Panc1 (cell line): ENCODE data around the gene ADAR.

Experiments
- POLR2AphosphoS5 ChIP-seq: IDR thresholded peaks from 2 replicates; pipeline ENCODE4 v1.6.1; 2012; ENCODE audit warnings: mild to moderate bottlenecking, low read depth, low read length, moderate library complexity
- SIN3A ChIP-seq: IDR thresholded peaks from 2 replicates; pipeline ENCODE4 v1.6.1; 2012; ENCODE audit warnings: low read depth, mild to moderate bottlenecking, low read length, moderate library complexity, borderline replicate concordance; ENCODE audit not compliant: insufficient read depth
- TF ChIP-seq, protein P1 (sequence below): fragments of 450-650 bp; IDR thresholded peaks from 2 replicates; pipeline ENCODE4 v1.5.1; 2017; ENCODE audit warnings: mild to moderate bottlenecking
- TF ChIP-seq, protein P2 (sequence below), 2 experiments: IDR thresholded peaks; 2 replicates each; pipeline ENCODE4 v1.6.1; 2011 to 2012; ENCODE audit warnings: low read depth in 2 of 2, control low read depth in 1 of 2, low read length in 1 of 2, mild to moderate bottlenecking in 1 of 2, moderate library complexity in 1 of 2; ENCODE audit not compliant: insufficient read depth in 1 of 2

DNA sequence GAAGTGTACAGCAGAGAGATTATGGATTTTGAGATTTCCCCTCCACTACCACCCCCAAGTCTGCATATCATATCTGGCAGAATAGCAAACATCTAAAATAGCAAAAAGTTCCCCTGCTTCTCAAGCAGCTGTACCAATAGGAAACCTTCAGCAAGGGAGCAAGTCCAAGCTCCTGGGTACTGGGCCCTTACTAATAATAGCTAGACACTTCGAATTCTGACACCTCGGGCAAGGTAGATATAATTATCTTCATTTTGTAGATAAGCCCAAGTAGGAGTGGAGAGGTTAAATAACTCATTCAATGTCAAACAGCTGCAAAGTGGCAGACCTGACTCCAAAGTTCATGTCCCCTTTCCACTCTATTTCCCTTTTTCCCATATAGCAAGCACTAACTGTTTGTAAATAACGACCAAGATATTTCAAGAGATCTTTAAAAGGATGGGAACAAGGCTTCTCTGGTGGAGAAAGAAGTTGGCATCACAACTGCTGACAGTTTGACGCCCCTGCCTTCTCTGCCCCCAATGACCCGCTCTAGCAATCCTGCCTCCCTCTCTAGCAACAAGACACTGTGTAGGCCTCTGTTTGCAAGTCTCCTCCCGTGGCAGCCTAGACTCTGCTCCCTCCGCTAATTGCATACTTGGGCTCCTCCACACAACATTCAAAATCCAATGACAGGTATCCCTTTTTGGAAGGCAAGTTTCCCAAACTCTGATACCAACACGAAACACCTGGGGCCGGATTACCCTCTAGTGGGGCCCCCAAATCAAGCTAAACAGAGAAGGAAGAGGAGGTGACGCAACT lies 18.7 kb upstream of the ADAR start:
- TF ChIP-seq, protein P1, sequence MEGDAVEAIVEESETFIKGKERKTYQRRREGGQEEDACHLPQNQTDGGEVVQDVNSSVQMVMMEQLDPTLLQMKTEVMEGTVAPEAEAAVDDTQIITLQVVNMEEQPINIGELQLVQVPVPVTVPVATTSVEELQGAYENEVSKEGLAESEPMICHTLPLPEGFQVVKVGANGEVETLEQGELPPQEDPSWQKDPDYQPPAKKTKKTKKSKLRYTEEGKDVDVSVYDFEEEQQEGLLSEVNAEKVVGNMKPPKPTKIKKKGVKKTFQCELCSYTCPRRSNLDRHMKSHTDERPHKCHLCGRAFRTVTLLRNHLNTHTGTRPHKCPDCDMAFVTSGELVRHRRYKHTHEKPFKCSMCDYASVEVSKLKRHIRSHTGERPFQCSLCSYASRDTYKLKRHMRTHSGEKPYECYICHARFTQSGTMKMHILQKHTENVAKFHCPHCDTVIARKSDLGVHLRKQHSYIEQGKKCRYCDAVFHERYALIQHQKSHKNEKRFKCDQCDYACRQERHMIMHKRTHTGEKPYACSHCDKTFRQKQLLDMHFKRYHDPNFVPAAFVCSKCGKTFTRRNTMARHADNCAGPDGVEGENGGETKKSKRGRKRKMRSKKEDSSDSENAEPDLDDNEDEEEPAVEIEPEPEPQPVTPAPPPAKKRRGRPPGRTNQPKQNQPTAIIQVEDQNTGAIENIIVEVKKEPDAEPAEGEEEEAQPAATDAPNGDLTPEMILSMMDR = no peak
- TF ChIP-seq POLR2AphosphoS5 (no peak), SIN3A (no peak)
- TF ChIP-seq, protein P2, sequence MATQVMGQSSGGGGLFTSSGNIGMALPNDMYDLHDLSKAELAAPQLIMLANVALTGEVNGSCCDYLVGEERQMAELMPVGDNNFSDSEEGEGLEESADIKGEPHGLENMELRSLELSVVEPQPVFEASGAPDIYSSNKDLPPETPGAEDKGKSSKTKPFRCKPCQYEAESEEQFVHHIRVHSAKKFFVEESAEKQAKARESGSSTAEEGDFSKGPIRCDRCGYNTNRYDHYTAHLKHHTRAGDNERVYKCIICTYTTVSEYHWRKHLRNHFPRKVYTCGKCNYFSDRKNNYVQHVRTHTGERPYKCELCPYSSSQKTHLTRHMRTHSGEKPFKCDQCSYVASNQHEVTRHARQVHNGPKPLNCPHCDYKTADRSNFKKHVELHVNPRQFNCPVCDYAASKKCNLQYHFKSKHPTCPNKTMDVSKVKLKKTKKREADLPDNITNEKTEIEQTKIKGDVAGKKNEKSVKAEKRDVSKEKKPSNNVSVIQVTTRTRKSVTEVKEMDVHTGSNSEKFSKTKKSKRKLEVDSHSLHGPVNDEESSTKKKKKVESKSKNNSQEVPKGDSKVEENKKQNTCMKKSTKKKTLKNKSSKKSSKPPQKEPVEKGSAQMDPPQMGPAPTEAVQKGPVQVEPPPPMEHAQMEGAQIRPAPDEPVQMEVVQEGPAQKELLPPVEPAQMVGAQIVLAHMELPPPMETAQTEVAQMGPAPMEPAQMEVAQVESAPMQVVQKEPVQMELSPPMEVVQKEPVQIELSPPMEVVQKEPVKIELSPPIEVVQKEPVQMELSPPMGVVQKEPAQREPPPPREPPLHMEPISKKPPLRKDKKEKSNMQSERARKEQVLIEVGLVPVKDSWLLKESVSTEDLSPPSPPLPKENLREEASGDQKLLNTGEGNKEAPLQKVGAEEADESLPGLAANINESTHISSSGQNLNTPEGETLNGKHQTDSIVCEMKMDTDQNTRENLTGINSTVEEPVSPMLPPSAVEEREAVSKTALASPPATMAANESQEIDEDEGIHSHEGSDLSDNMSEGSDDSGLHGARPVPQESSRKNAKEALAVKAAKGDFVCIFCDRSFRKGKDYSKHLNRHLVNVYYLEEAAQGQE (IDR thresholded peaks at IDR 0.05; ENCODE audit: insufficient read depth in 1 of 2, low read depth in 2 of 2, low read length in 1 of 2) = no peak
